HG03469 (cell line): Measurements from ENCODE around the gene ZNF488.

ENCODE experiments used
- ATAC-seq: cut with Tn5 transposase; IDR thresholded peaks from one replicate; pipeline ENCODE4 v1.9.1; 2021; ENCODE audit warnings: mild to moderate bottlenecking, moderate library complexity, moderate number of reproducible peaks; ENCODE audit not compliant: unreplicated experiment

The ZNF488 gene

DNA sequence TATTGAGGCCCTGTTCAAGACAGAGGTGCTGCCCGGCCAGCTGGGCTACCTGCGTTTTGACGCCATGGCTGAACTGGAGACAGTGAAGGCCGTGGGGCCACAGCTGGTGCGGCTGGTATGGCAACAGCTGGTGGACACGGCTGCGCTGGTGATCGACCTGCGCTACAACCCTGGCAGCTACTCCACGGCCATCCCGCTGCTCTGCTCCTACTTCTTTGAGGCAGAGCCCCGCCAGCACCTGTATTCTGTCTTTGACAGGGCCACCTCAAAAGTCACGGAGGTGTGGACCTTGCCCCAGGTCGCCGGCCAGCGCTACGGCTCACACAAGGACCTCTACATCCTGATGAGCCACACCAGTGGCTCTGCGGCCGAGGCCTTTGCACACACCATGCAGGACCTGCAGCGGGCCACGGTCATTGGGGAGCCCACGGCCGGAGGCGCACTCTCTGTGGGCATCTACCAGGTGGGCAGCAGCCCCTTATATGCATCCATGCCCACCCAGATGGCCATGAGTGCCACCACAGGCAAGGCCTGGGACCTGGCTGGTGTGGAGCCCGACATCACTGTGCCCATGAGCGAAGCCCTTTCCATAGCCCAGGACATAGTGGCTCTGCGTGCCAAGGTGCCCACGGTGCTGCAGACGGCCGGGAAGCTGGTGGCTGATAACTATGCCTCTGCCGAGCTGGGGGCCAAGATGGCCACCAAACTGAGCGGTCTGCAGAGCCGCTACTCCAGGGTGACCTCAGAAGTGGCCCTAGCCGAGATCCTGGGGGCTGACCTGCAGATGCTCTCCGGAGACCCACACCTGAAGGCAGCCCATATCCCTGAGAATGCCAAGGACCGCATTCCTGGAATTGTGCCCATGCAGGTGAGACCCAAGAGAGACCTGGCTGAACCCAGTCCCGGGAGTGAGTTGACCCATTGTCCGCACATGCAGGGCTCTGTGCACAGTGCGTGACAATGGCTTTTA lies 33.1 kb downstream of the ZNF488 start:
- ATAC-seq = no peak

DNA sequence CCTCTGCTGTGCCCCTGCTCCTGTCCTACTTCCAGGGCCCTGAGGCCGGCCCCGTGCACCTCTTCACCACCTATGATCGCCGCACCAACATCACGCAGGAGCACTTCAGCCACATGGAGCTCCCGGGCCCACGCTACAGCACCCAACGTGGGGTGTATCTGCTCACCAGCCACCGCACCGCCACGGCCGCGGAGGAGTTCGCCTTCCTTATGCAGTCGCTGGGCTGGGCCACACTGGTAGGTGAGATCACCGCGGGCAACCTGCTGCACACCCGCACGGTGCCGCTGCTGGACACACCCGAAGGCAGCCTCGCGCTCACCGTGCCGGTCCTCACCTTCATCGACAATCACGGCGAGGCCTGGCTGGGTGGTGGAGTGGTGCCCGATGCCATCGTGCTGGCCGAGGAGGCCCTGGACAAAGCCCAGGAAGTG lies 34.1 kb downstream of the ZNF488 start:
- ATAC-seq = no peak

DNA sequence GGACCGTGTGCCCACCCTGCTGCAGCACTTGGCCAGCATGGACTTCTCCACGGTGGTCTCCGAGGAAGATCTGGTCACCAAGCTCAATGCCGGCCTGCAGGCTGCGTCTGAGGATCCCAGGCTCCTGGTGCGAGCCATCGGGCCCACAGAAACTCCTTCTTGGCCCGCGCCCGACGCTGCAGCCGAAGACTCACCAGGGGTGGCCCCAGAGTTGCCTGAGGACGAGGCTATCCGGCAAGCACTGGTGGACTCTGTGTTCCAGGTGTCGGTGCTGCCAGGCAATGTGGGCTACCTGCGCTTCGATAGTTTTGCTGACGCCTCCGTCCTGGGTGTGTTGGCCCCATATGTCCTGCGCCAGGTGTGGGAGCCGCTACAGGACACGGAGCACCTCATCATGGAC lies 34.6 kb downstream of the ZNF488 start:
- ATAC-seq = no peak

DNA sequence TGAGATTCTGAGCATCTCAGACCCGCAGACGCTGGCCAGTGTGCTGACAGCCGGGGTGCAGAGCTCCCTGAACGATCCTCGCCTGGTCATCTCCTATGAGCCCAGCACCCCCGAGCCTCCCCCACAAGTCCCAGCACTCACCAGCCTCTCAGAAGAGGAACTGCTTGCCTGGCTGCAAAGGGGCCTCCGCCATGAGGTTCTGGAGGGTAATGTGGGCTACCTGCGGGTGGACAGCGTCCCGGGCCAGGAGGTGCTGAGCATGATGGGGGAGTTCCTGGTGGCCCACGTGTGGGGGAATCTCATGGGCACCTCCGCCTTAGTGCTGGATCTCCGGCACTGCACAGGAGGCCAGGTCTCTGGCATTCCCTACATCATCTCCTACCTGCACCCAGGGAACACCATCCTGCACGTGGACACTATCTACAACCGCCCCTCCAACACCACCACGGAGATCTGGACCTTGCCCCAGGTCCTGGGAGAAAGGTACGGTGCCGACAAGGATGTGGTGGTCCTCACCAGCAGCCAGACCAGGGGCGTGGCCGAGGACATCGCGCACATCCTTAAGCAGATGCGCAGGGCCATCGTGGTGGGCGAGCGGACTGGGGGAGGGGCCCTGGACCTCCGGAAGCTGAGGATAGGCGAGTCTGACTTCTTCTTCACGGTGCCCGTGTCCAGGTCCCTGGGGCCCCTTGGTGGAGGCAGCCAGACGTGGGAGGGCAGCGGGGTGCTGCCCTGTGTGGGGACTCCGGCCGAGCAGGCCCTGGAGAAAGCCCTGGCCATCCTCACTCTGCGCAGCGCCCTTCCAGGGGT lies 35.2 kb downstream of the ZNF488 start:
- no peak for ATAC-seq

DNA sequence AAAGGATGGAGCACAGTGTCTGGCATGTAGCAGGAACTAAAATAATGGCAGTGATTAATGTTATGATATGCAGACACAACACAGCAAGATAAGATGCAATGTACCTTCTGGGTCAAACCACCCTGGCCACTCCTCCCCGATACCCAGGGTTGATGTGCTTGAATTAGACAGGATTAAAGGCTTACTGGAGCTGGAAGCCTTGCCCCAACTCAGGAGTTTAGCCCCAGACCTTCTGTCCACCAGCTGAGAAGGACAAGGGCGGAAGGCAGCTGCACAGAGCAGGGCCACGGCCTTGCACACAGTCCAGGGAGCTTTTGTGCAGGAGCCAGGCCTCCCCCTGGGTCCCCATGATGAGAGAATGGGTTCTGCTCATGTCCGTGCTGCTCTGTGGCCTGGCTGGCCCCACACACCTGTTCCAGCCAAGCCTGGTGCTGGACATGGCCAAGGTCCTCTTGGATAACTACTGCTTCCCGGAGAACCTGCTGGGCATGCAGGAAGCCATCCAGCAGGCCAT lies 35.9 kb downstream of the ZNF488 start, which contains the start of gene RBP3:
TSS of gene RBP3 (plus strand) at position 226 of the 514 bp plus-strand sequence. CDS start at position 348, 122 bp downstream.
- no peak for ATAC-seq

DNA sequence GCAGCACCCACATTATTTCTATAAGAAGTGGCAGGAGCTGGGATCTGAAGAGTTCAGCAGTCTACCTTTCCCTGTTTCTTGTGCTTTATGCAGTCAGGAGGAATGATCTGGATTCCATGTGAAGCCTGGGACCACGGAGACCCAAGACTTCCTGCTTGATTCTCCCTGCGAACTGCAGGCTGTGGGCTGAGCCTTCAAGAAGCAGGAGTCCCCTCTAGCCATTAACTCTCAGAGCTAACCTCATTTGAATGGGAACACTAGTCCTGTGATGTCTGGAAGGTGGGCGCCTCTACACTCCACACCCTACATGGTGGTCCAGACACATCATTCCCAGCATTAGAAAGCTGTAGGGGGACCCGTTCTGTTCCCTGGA lies 36.8 kb downstream of the ZNF488 start:
- no peak for ATAC-seq

DNA sequence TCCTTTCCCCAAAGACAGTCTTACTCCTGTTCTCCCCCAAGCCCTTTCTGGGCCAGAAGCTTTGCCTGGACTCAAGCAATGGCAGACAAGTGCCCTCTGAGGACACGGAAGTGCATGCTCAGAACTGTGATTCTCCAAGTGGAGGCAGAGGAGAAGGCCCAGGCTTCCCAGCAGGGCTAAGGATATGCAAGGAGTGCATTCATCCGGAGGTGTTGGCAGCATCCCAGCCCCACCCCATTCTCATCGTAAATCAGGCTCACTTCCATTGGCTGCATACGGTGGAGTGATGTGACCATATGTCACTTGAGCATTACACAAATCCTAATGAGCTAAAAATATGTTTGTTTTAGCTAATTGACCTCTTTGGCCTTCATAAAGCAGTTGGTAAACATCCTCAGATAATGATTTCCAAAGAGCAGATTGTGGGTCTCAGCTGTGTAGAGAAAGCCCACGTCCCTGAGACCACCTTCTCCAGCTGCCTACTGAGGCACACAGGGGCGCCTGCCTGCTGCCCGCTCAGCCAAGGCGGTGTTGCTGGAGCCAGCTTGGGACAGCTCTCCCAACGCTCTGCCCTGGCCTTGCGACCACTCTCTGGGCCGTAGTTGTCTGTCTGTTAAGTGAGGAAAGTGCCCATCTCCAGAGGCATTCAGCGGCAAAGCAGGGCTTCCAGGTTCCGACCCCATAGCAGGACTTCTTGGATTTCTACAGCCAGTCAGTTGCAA lies 37.4 kb downstream of the ZNF488 start:
- no peak for ATAC-seq

DNA sequence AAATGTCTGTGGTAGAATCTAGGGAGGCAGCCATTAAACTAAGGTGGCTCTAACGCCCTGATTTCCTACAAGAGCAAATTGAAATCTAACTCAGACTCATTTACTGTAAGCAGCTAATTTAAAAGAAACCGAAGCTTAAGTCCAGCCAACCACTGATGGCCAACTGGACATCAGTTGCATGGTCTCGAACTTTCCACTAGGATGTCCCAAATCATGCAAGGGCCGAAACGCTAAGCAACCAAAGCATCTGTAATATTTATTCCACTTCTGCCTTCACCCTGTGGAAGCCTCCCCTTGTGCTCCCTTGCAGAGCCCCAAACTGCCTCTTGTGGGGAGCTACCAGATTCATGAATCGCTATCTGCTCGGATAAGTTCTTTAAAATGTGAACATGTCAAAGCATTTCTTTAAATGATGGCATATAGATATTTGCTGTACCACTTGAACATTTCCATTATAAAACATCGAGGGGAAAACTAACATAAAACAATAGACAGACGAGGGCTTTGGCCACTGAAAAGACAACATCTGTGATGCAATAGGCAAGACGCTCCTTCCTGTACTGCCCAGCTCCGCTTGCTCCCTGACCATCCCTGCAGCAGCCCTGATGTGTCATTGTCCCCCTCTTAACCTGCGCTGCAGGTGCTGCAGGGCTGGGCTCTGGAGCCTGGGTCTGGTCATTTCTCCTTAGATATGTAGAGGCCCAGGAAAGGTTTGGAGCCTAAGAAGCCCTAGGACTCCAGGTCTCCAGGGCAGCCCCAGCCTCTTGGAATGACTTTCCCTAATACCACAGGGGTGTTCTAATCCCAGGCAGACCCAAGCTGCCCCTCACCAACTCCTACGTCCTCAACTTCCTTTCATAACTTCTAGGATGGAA lies 38.9 kb downstream of the ZNF488 start:
- ATAC-seq = no peak

DNA sequence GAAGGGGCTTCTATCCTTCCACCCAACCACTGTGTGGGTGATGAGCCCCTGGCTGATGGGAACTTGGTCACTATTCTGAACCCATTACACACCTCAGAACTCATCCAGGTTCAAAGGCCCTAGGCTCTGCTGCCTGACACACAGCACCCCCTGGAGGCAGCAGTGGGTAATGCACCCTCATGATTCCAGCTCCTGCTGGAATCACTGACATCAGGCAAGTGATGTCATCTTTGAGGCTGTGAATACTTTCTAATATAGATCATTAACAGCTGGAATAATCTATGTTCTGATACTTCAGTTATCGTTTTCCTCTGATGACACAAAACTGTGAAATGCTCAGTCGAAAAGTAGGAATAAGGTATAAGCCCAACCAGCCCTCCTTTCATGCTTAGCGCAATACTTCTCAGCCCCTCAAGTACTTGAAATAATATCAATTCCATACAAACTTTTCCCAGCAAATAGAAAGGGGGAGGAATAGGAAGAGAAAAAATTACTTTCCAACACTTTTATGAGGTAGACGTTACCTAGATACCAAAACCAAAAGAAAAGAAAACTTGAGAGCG lies 43.4 kb downstream of the ZNF488 start:
- ATAC-seq = no peak

DNA sequence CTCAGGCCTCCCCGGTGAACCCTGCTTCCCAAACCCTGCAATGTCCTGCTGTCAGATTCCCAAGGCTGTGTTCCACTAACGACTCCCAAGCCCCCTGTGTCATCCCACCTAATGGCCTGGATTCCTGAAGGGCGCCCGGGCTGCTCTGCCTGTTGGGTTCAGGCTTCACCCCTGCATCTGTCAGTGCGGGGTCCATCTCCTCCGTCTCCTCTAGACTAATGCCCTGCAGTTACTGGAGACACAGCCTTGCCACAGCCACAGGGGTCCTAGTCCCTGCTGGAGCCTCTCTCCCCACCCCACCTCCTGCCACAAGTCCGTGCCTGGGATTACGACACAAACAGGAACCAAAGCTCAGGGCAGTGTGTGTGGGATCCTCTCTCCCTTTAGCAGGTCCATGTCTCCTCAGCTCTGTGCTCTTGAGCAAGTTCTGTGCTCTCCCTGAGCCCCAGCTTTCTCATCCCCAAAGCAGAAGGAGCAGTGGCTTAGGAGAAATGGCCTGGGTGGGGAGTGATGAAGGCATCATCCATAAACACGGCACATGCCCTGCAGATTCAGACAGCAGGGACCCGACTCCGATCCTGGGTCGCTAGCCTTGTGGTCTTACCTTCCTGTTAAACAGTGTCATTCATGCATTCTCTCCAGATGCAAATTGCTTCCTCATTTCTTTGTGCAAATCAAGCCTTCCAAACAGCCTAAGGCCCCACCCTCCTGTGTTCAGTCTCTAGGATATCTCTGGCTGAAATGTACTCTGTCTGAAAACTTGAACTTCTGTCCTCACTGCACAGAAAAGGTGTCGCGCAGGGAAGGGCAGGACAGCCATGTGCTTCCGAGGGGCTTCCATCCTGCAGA lies 44.1 kb downstream of the ZNF488 start:
- ATAC-seq = no peak

DNA sequence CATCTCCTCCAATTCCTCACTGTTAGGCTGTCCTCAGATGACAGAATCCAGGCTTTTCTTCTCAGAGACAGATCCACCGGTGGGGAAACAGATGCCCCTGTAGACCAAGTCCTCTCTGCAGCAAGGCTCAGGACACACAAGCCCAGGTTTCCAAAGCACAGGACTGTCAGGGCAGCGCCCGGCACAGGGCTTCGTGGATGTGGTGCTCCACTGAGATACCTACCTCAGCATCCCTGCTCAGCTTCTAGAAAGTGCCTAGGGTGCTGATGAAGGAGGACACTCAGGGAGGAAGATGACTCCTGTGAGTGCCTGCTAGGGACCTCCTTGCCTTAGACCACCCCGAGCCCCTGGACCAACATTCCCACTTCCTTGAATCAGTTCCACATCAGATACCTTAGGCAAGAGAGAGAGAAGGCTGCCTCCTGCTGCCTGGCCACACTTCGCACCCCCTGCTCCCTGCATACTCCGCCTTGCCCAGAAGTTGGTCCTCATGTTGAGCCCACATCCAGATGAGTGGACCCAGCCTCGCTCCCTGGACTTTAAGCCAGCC lies 44.8 kb downstream of the ZNF488 start:
- no peak for ATAC-seq

DNA sequence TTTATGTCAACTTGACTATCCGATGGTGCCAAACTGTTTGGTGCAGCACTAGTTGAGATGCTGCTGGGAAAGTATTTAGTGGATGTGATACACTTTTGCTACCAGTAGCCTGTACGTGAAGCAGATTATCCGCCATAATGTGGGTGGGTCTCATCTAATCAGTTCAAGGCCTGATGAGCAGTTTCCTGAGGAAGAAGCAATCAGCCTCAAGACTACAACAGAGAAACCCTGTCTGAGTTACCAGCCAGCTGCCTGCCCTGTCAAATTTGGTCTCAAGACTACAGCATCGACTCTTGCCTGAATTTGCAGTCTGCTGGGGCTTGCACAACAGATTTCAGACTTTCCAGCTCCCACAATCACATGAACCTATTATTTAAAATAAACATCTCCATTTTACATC lies 46.8 kb downstream of the ZNF488 start:
- no peak for ATAC-seq

DNA sequence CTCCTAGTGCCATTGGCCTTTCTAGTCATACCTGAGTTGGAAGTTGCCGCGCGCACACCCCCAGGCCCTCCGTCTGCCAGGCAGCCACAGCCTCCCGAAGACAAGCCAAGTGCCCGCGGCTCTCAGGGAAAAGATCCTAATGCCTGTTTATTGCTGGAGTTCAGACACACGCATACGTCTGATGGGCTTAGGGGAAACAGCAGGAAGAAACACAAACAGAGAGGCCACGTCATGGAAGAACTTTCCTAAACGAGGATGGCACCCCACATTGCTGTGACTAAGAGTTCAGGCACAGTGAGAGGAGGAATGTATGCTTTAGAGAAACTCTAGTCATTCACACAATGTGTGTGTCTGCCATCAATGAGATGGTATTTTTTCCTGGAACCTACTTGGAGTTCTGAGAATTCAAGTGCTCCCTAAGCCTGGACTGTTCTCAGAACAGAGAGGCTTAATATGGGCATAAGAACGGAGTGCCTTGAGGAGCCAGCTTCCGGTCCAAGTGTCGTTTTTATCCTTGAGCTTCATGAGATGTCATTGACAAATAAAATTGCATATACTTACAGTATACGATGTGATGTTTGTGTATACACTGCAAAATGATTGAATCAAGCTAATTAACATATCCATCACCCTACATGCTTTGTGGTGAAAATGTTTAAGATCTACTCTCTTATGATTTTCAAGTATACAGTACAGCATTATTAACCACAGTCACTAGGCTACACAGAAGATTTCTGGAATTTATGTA lies 47.5 kb downstream of the ZNF488 start:
- ATAC-seq = no peak

DNA sequence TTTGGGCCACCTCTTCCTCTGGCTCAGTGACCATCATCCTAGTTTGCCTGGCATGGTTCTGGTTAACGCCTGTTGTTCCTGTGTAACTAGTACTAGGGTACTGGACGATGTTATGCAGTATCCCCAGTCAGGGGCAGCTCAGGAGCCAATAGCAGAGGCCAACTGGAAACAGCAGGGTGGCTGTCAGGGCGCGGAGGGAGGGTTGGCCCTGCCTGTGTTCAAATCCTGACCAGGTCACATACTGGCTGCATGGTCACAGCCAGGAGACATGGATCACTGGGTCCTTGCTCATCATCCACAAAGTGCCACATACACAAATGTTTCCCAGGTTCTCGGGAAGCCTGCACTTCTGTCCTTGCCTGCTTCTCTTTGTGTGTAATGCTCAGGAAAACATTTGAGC lies 48.2 kb downstream of the ZNF488 start:
- ATAC-seq = no peak

DNA sequence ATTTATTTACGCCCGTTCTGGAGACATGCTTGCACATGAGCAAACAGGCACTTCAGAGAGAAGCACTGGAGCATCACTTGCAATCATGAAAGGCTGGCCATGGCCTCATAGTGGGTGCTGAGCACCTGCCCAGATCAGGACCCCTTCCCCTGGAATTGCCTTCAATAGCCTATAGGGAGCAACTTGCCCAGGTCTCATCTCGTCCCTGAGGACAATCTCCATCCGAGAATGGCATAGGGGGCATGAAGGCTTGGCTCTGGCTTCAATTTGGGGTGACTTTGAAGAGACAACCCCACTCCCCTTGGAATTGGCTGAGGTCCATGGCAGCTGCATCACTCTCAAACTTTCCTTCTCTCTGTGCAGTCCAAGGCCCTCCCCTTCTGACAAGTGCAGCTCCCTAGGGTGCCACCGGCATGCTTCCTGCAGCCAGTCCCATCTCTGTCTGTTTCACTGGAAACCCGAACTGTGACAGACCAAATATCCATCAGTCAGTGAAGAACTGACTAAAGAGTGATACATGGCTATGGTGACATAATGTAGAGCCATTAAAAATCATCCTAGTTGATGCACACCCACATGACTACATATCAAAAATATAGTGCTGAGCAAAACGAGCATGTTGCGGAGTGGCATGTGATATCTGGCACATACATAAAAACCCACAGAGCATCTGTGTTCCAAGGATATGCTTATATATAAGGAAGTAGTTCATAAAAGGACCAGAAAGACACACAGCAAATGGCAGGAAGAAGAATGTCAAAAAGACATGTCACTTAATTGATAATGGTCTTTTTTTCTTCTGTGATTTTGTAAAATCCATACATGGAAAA lies 49.4 kb downstream of the ZNF488 start:
- no peak for ATAC-seq

DNA sequence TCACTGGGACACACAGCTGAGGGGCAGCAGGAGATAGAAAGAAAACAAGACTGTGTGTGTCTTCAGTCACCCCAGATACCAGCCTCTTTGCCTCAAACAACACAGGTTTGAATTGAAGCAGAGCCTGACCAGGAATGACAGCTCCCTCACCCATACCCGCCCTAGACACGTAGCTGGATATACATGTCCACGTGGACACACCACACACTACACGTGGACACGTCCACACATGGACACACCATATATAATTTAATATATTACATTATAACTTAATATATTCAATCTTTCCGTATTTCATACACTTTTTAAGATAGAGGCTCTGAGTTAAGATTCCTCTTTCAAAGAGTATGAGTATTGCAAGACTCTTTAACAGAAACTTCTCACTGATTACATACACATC lies 50.6 kb downstream of the ZNF488 start:
- no peak for ATAC-seq

DNA sequence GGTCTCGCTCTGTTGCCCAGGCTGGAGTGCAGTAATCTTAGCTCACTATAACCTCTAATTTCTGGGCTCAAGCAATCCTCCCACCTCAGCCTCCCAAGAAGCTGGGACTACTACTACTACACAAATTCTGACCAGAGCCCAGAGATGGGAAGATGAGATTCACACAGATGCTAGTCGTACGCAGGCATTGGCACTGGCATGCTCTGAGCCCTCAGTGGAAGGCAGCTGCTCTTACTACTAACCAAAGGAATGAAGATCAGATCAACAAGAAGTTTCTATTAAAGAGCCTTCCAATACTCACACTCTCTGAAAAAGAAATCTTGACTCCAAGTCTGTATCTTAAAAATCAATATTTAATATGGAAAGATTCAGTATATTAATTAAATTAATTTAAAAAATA lies 51.1 kb downstream of the ZNF488 start:
- no peak for ATAC-seq
